Effector CD4-positive, alpha-beta T cell (primary cell): Measurements from ENCODE around the gene PMVK.
A peak's percentile ranks its signal among the peaks of the same experiment; 100 is the strongest.
"Not testable (repeated sequence)": the region's sequence is repeated elsewhere in the genome, so short reads cannot be mapped to it uniquely, and the experiment has no call there.

ENCODE experiments used
- DNase-seq: peaks from one replicate; pipeline ENCODE4 v3.0.0-alpha.2; 2020

PMVK gene

GRCh38 chr1:154912755-154913154 lies 23.8 kb downstream of the PMVK start:
- no peak for DNase-seq

GRCh38 chr1:154911691-154912550 lies 24.6 kb downstream of the PMVK start:
- DNase-seq: no peak

GRCh38 chr1:154910851-154911250 lies 25.7 kb downstream of the PMVK start:
- DNase-seq: no peak

GRCh38 chr1:154908937-154909336 lies 27.6 kb downstream of the PMVK start:
- no peak for DNase-seq

GRCh38 chr1:154908129-154908528 lies 28.4 kb downstream of the PMVK start:
- DNase-seq: not testable (repeated sequence)

- no peak for DNase-seq
Observed at GRCh38 chr1:154906621-154907081, 29.9 kb downstream of the PMVK start.

- DNase-seq: no peak
Observed at GRCh38 chr1:154902938-154903566, 33.5 kb downstream of the PMVK start.

- DNase-seq: no peak
Observed at GRCh38 chr1:154901591-154901990, 34.9 kb downstream of the PMVK start.

- DNase-seq: no peak
Observed at GRCh38 chr1:154899041-154899440, 37.5 kb downstream of the PMVK start.

GRCh38 chr1:154896771-154897286 lies 39.7 kb downstream of the PMVK start:
- DNase-seq: no peak

GRCh38 chr1:154895798-154896197 lies 40.7 kb downstream of the PMVK start:
- no peak for DNase-seq

GRCh38 chr1:154891452-154891851 lies 45.1 kb downstream of the PMVK start:
- no peak for DNase-seq

- no peak for DNase-seq
Observed at GRCh38 chr1:154888757-154889156, 47.8 kb downstream of the PMVK start.

GRCh38 chr1:154886281-154887015 lies 50.1 kb downstream of the PMVK start:
- DNase-seq: no peak

GRCh38 chr1:154884869-154885701 lies 51.4 kb downstream of the PMVK start:
- DNase-seq: no peak

GRCh38 chr1:154883919-154884868 lies 52.3 kb downstream of the PMVK start:
- DNase-seq: no peak

- DNase-seq: no peak
Observed at GRCh38 chr1:154881820-154882535, 54.5 kb downstream of the PMVK start.

GRCh38 chr1:154880671-154881070 lies 55.8 kb downstream of the PMVK start:
- DNase-seq: no peak

- no peak for DNase-seq
Observed at GRCh38 chr1:154879038-154879421, 57.5 kb downstream of the PMVK start.

- DNase-seq: peak; percentile 56
Observed at GRCh38 chr1:154878371-154879037, 58.0 kb downstream of the PMVK start.
